RPMI7951 (cell line): Measurements from ENCODE around the gene TUBGCP2. TPM values are rescaled to one million over a fixed set of nuclear protein-coding genes. Genes with fewer than 3 reads are reported as not detected.

Source experiments
- DNase-seq: peaks from one replicate; pipeline ENCODE4 v3.0.0-alpha.2; 2012; ENCODE audit warnings: low read depth
- total RNA-seq: library from RNA; depleted of rRNA; stranded (reverse); fragments of >200 nt; shearing (Covaris generic); gene quantifications from 2 replicates; pipeline ENCODE4 v1.2.3, GENCODE V29; 2014

TUBGCP2 gene
- total RNA-seq, 1 experiment from 2014 or later: 43.3 TPM

GRCh38 chr10:133306097-133306476, 2.6 kb downstream of the TUBGCP2 start:
- no peak for DNase-seq

GRCh38 chr10:133303206-133303605, 5.5 kb downstream of the TUBGCP2 start:
- no peak for DNase-seq

GRCh38 chr10:133302230-133302629, 6.4 kb downstream of the TUBGCP2 start:
- no peak for DNase-seq

- DNase-seq: no peak
These were observed 8.9 kb downstream of the TUBGCP2 start for GRCh38 chr10:133299738-133300137.

- no peak for DNase-seq
These were observed 9.4 kb downstream of the TUBGCP2 start for GRCh38 chr10:133299224-133299623.

GRCh38 chr10:133298466-133298865, 10.2 kb downstream of the TUBGCP2 start:
- DNase-seq: no peak

- DNase-seq: no peak
These were observed 11.2 kb downstream of the TUBGCP2 start for GRCh38 chr10:133297504-133297903.

- no peak for DNase-seq
These were observed 13.0 kb downstream of the TUBGCP2 start for GRCh38 chr10:133295426-133296320.

- DNase-seq: peak; percentile 56
These were observed 14.5 kb downstream of the TUBGCP2 start for GRCh38 chr10:133294189-133294588.

- DNase-seq: peak; percentile 84
These were observed 14.9 kb downstream of the TUBGCP2 start for GRCh38 chr10:133293810-133294119.

- peak; percentile 95 for DNase-seq
These were observed 15.5 kb downstream of the TUBGCP2 start for GRCh38 chr10:133292919-133293809.

GRCh38 chr10:133289761-133290160, 18.9 kb downstream of the TUBGCP2 start:
- no peak for DNase-seq

- DNase-seq: no peak
These were observed 20.7 kb downstream of the TUBGCP2 start for GRCh38 chr10:133287832-133288500.

- DNase-seq: no peak
These were observed 22.3 kb downstream of the TUBGCP2 start for GRCh38 chr10:133286366-133286765.

- no peak for DNase-seq
These were observed 23.5 kb downstream of the TUBGCP2 start for GRCh38 chr10:133285217-133285616.

- DNase-seq: no peak
These were observed 24.7 kb downstream of the TUBGCP2 start for GRCh38 chr10:133283931-133284330.

- no peak for DNase-seq
These were observed 25.8 kb downstream of the TUBGCP2 start for GRCh38 chr10:133282846-133283390.

- DNase-seq: no peak
These were observed 26.9 kb downstream of the TUBGCP2 start for GRCh38 chr10:133281628-133282372.

GRCh38 chr10:133281084-133281483, 27.6 kb downstream of the TUBGCP2 start:
- DNase-seq: no peak

- no peak for DNase-seq
These were observed 28.1 kb downstream of the TUBGCP2 start for GRCh38 chr10:133280391-133281059.
